ENCODE data around the gene MRPS18A.

DNA sequence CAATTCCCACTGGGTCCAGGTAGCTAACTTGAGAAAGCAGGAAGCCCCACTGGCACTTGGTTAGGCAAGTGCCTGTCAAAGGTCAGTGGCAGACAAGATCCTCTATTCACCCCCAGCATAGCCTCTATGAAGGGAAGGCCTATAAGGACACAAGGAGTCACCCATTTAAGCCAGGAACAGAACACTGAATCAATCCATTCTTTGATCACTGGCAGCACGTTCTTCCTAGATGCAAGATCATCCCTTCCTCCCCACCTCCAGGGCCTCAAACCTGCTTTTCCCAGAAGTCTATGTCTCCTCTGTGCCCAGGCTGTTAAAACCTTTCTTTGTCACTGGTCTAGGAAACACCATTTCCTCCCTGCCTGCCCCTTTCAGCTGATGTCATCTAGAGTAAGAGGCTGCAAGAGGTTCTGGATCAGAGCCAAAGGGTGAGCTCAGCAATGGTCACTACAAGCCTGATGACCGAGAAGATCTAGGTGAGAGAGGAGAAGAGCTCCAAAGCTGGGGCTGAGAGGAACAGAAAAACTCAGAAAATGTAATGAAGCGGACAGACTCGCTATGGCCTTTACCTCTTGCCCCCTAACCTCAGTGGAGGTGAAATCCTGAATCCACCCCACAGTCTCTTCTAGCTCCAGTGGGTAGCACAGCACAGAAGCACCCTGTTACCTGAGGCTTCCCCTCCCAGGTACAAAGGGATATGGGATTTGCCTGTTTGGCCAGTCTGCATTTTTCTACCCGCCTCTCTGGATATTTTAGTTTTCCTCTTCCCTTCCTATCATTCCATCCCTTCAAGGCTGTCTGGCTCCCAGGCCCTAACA, 60.4 kb downstream of the MRPS18A start:
- TF ChIP-seq CTCF (IDR thresholded peaks at IDR 0.05) (no peak), POLR2A (IDR thresholded peaks at IDR 0.05) (no peak)

All from testis (tissue), 2 donors.